Fibroblast of lung (primary cell): ENCODE measurements around the gene SLC28A1.

ENCODE experiments used
- CTCF ChIP-seq, 2 donors: IDR thresholded peaks in 1 of 2; conservative IDR thresholded peaks in 1 of 2; 1 replicate in 1 of 2; 2 replicates in 1 of 2; pipeline ENCODE4 v1.5.1; 2011 to 2012; ENCODE audit warnings: low read length in 2 of 2, control low read depth in 1 of 2, inconsistent platforms in 1 of 2, low read depth in 1 of 2, mild to moderate bottlenecking in 1 of 2
- EZH2 ChIP-seq: IDR thresholded peaks from 2 replicates; pipeline ENCODE4 v1.5.1; 2012; ENCODE audit warnings: low read length, control low read depth, mild to moderate bottlenecking; ENCODE audit errors: missing control alignments

GRCh38 chr15:84876269-84876668, 8.2 kb upstream of the SLC28A1 start:
- TF ChIP-seq CTCF (conservative IDR thresholded peaks at IDR 0.05 in 1 of 2, IDR thresholded peaks at IDR 0.05 in 1 of 2; ENCODE audit: low read depth in 1 of 2, low read length in 2 of 2) (no peak), EZH2 (no peak)
